Measurements from ENCODE around the gene VIPR2. TPM values are rescaled to one million over a fixed set of nuclear protein-coding genes. Genes with fewer than 3 reads are reported as not detected.

VIPR2 gene
- total RNA-seq, 6 donors from 2014 or later: 0.30 to 0.74 (median 0.40) TPM; not detected in 3

DNA sequence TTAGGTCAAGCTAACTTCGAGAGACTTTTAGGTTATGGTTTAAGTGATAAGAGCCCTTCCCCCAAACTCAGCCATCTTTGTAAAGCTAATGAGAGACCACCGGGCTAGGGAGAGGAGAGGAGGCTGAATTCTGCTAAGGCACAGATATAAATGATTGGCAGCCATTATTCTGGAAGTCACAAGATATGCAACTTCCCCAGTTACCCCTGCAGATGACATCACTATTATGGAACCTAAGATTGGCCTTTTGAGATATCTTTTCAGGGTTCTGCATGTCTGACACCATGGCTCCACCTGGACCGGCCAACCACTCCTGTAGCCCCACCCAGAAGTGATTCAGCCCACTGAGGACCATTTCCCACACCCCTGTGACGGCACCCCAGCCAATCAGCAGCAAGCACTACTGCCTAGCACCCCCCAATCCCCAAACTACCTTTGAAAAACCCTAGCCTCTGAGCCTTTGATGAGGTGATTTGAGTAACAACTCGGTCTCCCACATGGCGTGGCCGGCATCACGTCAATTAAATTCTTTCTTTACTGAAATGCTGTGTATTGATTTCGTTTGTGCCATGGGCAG is 14.4 kb downstream of the VIPR2 start:
- Histone ChIP-seq H3K4me3 (no peak overlapping the region), H3K36me3 (no peaks in the 10 kb centered on the region), H3K4me1 (no peaks in the 10 kb centered on the region), H3K27ac (no peak overlapping the region), H3K9me3 (no peaks in the 10 kb centered on the region), H3K27me3 (no peaks in the 10 kb centered on the region)
- 85 to 87% methylated on average over 9 of the region's 9 CpGs for WGBS, 2 donors
- no peak for ATAC-seq (ENCODE audit: low FRiP score in 2 of 2)
- no peak for DNase-seq
- TF ChIP-seq POLR2A (IDR thresholded peaks at IDR 0.05): no peak
- TF ChIP-seq EP300 (IDR thresholded peaks at IDR 0.05): no peak
- TF ChIP-seq CTCF (IDR thresholded peaks at IDR 0.05): no peak

DNA sequence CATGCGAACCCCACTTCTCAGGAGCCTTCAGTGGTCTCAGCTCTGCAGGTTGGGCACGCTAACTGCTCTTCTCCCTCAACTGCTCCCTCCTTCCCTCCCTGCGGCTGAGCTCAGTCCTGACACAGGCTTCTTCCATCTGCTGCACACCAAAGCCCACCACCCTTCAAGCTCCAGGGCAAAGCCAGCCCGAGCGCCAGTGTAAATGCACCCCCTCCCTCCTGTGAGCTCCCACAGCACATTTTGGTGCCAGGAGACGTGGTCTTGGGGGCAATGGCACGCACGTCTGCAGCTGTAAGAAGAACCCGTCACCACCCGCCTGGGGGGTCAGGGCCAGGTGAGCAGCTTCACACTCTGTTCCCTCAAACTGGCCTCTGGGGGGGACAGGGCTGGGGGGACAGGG is 15.9 kb downstream of the VIPR2 start:
- H3K27me3 ChIP-seq: no peaks in the 10 kb centered on the region
- 89 to 90% methylated on average over 2 to 5 of the region's 10 CpGs for WGBS, 2 donors

GRCh38 chr7:159127691-159128642 is 16.7 kb downstream of the VIPR2 start:
- Histone ChIP-seq H3K9me3 (no peaks in the 10 kb centered on the region), H3K36me3 (no peaks in the 10 kb centered on the region), H3K27ac (no peak overlapping the region), H3K4me1 (no peaks in the 10 kb centered on the region), H3K27me3 (no peaks in the 10 kb centered on the region), H3K4me3 (no peak overlapping the region)
- ATAC-seq (ENCODE audit: low FRiP score in 2 of 2) (peak in 1 of 2 donors; percentile 9), DNase-seq (peak; percentile 12 to 48)
- WGBS, 2 donors: 89 to 91% methylated on average over 13 to 16 of the region's 16 CpGs
- TF ChIP-seq EP300 (IDR thresholded peaks at IDR 0.05): no peak
- TF ChIP-seq POLR2AphosphoS5 (IDR thresholded peaks at IDR 0.05): no peak
- TF ChIP-seq POLR2A (IDR thresholded peaks at IDR 0.05): no peak
- TF ChIP-seq CTCF (IDR thresholded peaks at IDR 0.05): no peak

More for the DNA sequence above, 15.9 kb downstream of the VIPR2 start:
- no peak for TF ChIP-seq POLR2A (IDR thresholded peaks at IDR 0.05)
- no peak for TF ChIP-seq CTCF (IDR thresholded peaks at IDR 0.05)
- TF ChIP-seq POLR2AphosphoS5 (IDR thresholded peaks at IDR 0.05): no peak
- TF ChIP-seq EP300 (IDR thresholded peaks at IDR 0.05): no peak
- Histone ChIP-seq H3K4me1 (no peaks in the 10 kb centered on the region), H3K4me3 (no peak overlapping the region), H3K27ac (no peak overlapping the region), H3K9me3 (no peaks in the 10 kb centered on the region), H3K36me3 (no peaks in the 10 kb centered on the region)
- ATAC-seq (ENCODE audit: low FRiP score in 2 of 2) (no peak), DNase-seq (no peak)

DNA sequence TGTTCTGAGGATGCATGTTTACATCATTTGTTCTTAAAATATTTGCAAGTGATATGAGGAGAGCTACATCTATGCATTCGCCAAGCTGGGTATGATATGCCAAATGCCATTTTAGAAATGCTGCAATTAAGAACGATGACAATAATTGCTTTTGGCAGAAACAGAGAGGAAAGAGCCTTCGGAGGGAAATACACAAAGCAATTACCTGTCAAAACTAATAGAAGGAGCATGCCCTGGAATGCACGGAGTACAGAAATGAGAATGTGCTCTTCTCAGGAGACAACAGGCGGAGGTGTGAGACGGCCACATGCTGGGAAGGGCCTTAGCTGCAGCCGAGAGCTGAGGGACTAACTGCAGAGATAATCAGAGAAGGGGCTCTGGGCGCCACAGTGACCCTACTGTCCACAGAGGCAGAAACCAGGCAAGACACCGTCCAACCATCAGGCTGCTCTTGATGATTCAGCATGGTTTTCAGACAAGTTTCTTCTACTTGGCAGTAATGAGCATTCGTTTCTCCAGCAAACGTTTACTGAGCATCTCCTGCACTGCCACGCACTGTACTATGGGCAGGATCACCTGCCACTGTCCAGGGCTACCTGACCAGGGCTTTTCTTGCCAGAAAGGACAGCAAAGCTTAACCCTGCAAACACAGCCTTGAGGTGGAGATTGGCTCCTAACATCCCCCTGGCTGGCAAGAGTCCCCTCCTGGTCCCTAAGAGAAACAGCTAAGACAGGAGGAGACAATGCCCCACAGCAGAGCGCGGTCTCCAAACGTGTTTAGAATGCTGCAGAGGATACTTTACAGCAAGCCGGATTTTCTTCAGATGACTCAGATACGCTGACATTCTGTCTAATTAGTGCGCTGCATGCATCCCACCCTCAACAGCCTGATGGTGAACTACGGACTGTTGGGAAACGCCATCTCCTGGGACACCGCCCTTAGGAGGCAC is 18.1 kb downstream of the VIPR2 start:
- Histone ChIP-seq H3K27me3 (no peaks in the 10 kb centered on the region), H3K36me3 (no peaks in the 10 kb centered on the region), H3K4me1 (no peaks in the 10 kb centered on the region), H3K27ac (no peak overlapping the region), H3K9me3 (no peaks in the 10 kb centered on the region), H3K4me3 (no peak overlapping the region)
- ATAC-seq (ENCODE audit: low FRiP score in 2 of 2): peak in 1 of 2 donors; percentile 25
- DNase-seq: peak in 1 of 2 donors; percentile 8
- TF ChIP-seq EP300 (IDR thresholded peaks at IDR 0.05) (no peak), POLR2AphosphoS5 (IDR thresholded peaks at IDR 0.05) (no peak)
- WGBS, 2 donors: 67 to 79% methylated on average over 15 to 21 of the region's 21 CpGs

DNA sequence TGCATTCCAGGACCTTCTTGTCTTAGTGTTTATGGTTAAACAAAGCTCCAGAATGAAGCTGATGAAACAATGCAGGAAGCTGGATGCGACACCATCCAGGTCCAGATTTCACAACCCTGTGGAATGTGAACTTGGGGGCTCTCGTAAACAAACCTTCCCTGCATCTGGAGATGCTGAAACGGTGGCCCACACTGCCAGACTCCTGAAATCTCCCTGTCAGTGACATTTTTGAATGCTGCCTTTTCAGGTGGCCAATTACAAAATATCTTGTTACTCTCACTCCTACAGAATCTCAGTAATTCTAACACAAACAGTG is 18.8 kb downstream of the VIPR2 start:
- Histone ChIP-seq H3K27ac (no peak overlapping the region), H3K36me3 (no peaks in the 10 kb centered on the region), H3K4me3 (no peak overlapping the region), H3K4me1 (no peaks in the 10 kb centered on the region), H3K27me3 (no peaks in the 10 kb centered on the region), H3K9me3 (no peaks in the 10 kb centered on the region)
- DNase-seq: no peak
- 29 to 51% methylated on average over 3 of the region's 3 CpGs for WGBS, 2 donors
- no peak for ATAC-seq (ENCODE audit: low FRiP score in 2 of 2)
- TF ChIP-seq CTCF (IDR thresholded peaks at IDR 0.05) (no peak), POLR2A (IDR thresholded peaks at IDR 0.05) (no peak), EP300 (IDR thresholded peaks at IDR 0.05) (no peak), POLR2AphosphoS5 (IDR thresholded peaks at IDR 0.05) (no peak)
